ENCODE data around the gene FTO. TPM values are rescaled to one million over a fixed set of nuclear protein-coding genes. Genes with fewer than 3 reads are reported as not detected.

The FTO gene
- total and polyA plus RNA-seq, 2 of the 13 experiments (the other 11 are each of a cell fraction or from before 2014, with no cell fraction given): 41.6 to 55.8 TPM

- TF ChIP-seq ZBTB14 (CRISPR knock-in tag; IDR thresholded peaks at IDR 0.05): no peak
- no peak for TF ChIP-seq KLF9 (CRISPR knock-in tag; IDR thresholded peaks at IDR 0.05; ENCODE audit: low read depth)
- no peak for TF ChIP-seq YEATS4 (CRISPR knock-in tag; IDR thresholded peaks at IDR 0.05; ENCODE audit: borderline replicate concordance)
- TF ChIP-seq FOXO4 (CRISPR knock-in tag; conservative IDR thresholded peaks at IDR 0.05): no peak
- TF ChIP-seq ZNF75D (CRISPR knock-in tag; IDR thresholded peaks at IDR 0.05; ENCODE audit: borderline replicate concordance): no peak
- TF ChIP-seq SRSF1 (optimal IDR thresholded peaks at IDR 0.05; ENCODE audit: low read depth, low read length): no peak
- no peak for TF ChIP-seq NKX3-1 (CRISPR knock-in tag; IDR thresholded peaks at IDR 0.05)
- no peak for TF ChIP-seq POLR2AphosphoS2 (IDR thresholded peaks at IDR 0.05; ENCODE audit: low read depth, low read length)
These were observed 263.0 kb downstream of the FTO start (continued) for GRCh38 chr16:53966821-53967571.

GRCh38 chr16:53967572-53967971 is 263.6 kb downstream of the FTO start:
- BruUV-seq (replicated peaks): no TSS peak
- intact Hi-C loops (cut with micrococcal nuclease; ENCODE audit: unreplicated experiment) (no loop called here), in situ Hi-C loops (cut with HindIII; ENCODE audit: extremely low pct_ligation_motif_present, low pct_unique_long_range_greater_than_20kb) (no loop called here)
- no peak for ATAC-seq
- Histone ChIP-seq H3K27me3 (ENCODE audit: control insufficient read depth in 1 of 2, insufficient read depth in 2 of 2, low read length in 2 of 2) (no peaks in the 10 kb centered on the region), H3K27ac (ENCODE audit: extremely low read length, insufficient read depth, low read length) (no peak overlapping the region), H3K36me3 (replicated peaks in 1 of 2; ENCODE audit: control insufficient read depth in 1 of 2, insufficient read depth in 2 of 2, low read length in 2 of 2) (no peaks in the 10 kb centered on the region), H4K20me1 (ENCODE audit: insufficient read depth, low read length) (no peaks in the 10 kb centered on the region), H3K4me2 (ENCODE audit: low read depth, low read length) (no peak overlapping the region), H3K4me3 (replicated peaks in 1 of 3; ENCODE audit: insufficient read depth in 1 of 3, low read depth in 2 of 3, low read length in 3 of 3) (no peak overlapping the region), H3K9me3 (ENCODE audit: low read length) (no peaks in the 10 kb centered on the region), H3K4me1 (ENCODE audit: insufficient read depth, low read length) (no peaks in the 10 kb centered on the region), H3K79me2 (ENCODE audit: insufficient read depth, low read length) (no peaks in the 10 kb centered on the region), H3K9ac (ENCODE audit: insufficient read depth, low read depth, low read length) (no peak overlapping the region), H2AFZ (ENCODE audit: low read length) (no peak overlapping the region)
- DNase-seq (ENCODE audit: low spot score): no peak
- ChIA-PET CTCF (ENCODE audit: low intra/inter-chr PET ratio, low total read pairs) (no interaction called here), POLR2A (no interaction called here)
- TF ChIP-seq HNRNPL (IDR thresholded peaks at IDR 0.05; ENCODE audit: low read depth, low read length): no peak
- 95% methylated on average over 6 of the region's 6 CpGs for WGBS (ENCODE audit: low lambda C conversion rate)
- FAIRE-seq: no peak
